ENCODE data around the gene CACNA1C. TPM values are rescaled to one million over a fixed set of nuclear protein-coding genes. Genes with fewer than 3 reads are reported as not detected.

Gene CACNA1C
- total RNA-seq, 6 donors from 2014 or later, result 5.2 to 45.1 (median 8.8) TPM

- Histone ChIP-seq H3K4me3 (no peak overlapping the region), H3K27ac (no peak overlapping the region), H3K9me3 (no peaks in the 10 kb centered on the region), H3K4me1 (no peaks in the 10 kb centered on the region), H3K36me3 (peaks cover 0 to 6% (median 0%) of the 10 kb centered on the region in 4 donors), H3K27me3 (no peaks in the 10 kb centered on the region)
- WGBS, 2 donors, result 80 to 85% methylated on average over 11 of the region's 11 CpGs
- no peak for ATAC-seq (ENCODE audit: low FRiP score in 2 of 2)
- TF ChIP-seq CTCF (IDR thresholded peaks at IDR 0.05) (no peak), EP300 (IDR thresholded peaks at IDR 0.05) (no peak), POLR2AphosphoS5 (IDR thresholded peaks at IDR 0.05) (no peak)
- peak in 1 of 2 donors; percentile 70 for DNase-seq
These were observed 625.6 kb downstream of the CACNA1C start for GRCh38 chr12:2678426-2678825.

DNA sequence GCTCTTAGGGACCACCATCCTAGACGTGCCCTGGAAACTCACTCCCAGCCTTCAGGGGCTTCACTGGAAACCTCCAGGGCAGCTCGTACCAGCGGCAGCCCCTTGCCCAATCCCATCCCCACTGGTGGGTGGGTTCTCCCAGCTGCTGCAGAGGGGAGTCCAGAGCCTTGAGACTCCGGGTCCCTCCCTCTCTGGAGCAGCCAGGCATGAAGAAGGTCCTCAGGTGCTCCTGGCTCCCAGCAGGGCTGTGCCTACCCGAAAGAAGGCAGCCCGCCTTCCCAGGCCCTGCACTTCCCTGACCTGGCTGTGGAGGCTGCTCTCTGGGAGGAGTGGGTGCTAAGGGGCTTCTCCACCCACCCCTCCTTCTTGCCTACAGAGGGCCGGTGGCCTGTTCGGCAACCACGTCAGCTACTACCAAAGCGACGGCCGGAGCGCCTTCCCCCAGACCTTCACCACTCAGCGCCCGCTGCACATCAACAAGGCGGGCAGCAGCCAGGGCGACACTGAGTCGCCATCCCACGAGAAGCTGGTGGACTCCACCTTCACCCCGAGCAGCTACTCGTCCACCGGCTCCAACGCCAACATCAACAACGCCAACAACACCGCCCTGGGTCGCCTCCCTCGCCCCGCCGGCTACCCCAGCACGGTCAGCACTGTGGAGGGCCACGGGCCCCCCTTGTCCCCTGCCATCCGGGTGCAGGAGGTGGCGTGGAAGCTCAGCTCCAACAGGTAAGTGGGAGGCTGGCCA is 626.5 kb downstream of the CACNA1C start:
- H3K36me3 ChIP-seq, result peaks cover 0 to 6% (median 0%) of the 10 kb centered on the region in 4 donors
- 86 to 88% methylated on average over 30 to 33 of the region's 33 CpGs for WGBS, 2 donors

DNA sequence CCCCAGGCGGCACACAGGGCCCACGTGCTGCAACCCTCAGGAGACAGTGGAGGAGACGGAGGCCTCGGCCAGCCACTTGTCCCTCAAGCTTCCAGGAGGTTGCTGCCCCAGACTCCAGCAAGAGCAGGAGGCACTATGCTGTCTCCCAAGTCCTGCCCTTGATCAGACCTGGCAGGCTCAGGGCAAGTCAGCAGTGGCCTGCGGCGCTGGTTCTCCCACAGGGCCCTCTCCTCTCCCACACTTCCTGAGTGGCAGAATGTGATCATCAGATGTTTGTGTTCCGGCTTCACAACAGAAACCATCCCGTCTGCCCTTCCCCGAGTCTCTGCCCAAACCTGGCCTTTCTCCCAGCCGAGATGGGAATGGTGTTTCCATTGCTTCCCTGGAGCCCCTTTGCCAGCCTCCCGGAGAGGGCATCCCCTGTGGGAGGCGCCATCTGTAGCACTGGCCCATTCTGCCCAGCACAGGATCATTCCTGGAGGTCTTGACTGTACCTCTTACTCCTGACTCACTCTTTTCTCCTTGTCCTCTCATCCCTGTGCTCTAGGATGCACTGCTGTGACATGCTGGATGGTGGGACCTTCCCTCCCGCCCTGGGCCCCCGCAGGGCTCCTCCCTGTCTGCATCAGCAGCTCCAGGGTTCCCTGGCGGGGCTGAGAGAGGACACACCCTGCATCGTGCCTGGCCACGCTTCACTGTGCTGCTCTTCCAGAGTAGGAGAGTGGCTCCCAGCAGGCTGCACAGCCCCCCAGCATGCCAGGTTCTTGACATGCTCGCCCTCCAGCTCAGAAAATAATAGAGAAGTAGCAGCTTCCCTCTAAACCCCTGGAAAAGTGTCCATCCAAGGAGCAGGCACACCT is 627.3 kb downstream of the CACNA1C start:
- DNase-seq, result peak in 1 of 2 donors; percentile 40
- no peak overlapping the region for H3K4me3 ChIP-seq
- peaks cover 0 to 6% (median 0%) of the 10 kb centered on the region in 4 donors for H3K36me3 ChIP-seq
- no peak for ATAC-seq (ENCODE audit: low FRiP score in 2 of 2)
- WGBS, 2 donors, result 79 to 84% methylated on average over 9 to 18 of the region's 18 CpGs
- H3K4me1 ChIP-seq, result peaks cover 0 to 5% (median 0%) of the 10 kb centered on the region in 4 donors
- no peak overlapping the region for H3K27ac ChIP-seq
- TF ChIP-seq EP300 (IDR thresholded peaks at IDR 0.05), result no peak
- TF ChIP-seq POLR2AphosphoS5 (IDR thresholded peaks at IDR 0.05), result no peak
- no peak for TF ChIP-seq POLR2A (IDR thresholded peaks at IDR 0.05)
- H3K9me3 ChIP-seq, result no peaks in the 10 kb centered on the region
- no peaks in the 10 kb centered on the region for H3K27me3 ChIP-seq

More for the DNA sequence above, 626.5 kb downstream of the CACNA1C start:
- no peaks in the 10 kb centered on the region for H3K27me3 ChIP-seq
- no peak for TF ChIP-seq EP300 (IDR thresholded peaks at IDR 0.05)
- TF ChIP-seq CTCF (IDR thresholded peaks at IDR 0.05), result no peak
- no peak for TF ChIP-seq POLR2AphosphoS5 (IDR thresholded peaks at IDR 0.05)
- no peak for TF ChIP-seq POLR2A (IDR thresholded peaks at IDR 0.05)
- peaks cover 0 to 5% (median 0%) of the 10 kb centered on the region in 4 donors for H3K4me1 ChIP-seq
- DNase-seq (peak in 1 of 2 donors; percentile 70), ATAC-seq (ENCODE audit: low FRiP score in 2 of 2) (peak in 1 of 2 donors; percentile 3)
- H3K9me3 ChIP-seq, result no peaks in the 10 kb centered on the region
- H3K27ac ChIP-seq, result no peak overlapping the region
- H3K4me3 ChIP-seq, result no peak overlapping the region

- H3K4me1 ChIP-seq, result peaks cover 0 to 5% (median 0%) of the 10 kb centered on the region in 4 donors
- no peak overlapping the region for H3K4me3 ChIP-seq
- WGBS, 2 donors, result 93 to 100% methylated on average over 1 to 2 of the region's 3 CpGs
- H3K27ac ChIP-seq, result no peak overlapping the region
- H3K9me3 ChIP-seq, result no peaks in the 10 kb centered on the region
- TF ChIP-seq EP300 (IDR thresholded peaks at IDR 0.05) (no peak), POLR2AphosphoS5 (IDR thresholded peaks at IDR 0.05) (no peak), POLR2A (IDR thresholded peaks at IDR 0.05) (no peak), CTCF (IDR thresholded peaks at IDR 0.05) (no peak)
- peaks cover 0 to 6% (median 0%) of the 10 kb centered on the region in 4 donors for H3K36me3 ChIP-seq
- H3K27me3 ChIP-seq, result no peaks in the 10 kb centered on the region
- no peak for DNase-seq
- ATAC-seq (ENCODE audit: low FRiP score in 2 of 2), result no peak
These were observed 627.9 kb downstream of the CACNA1C start for GRCh38 chr12:2680676-2681039.

Data from upper lobe of left lung (tissue), 6 donors.